GM12878 (cell line): ENCODE measurements around the gene ULK4. TPM values are rescaled to one million over a fixed set of nuclear protein-coding genes. Genes with fewer than 3 reads are reported as not detected.
A peak's percentile ranks its signal among the peaks of the same experiment; 100 is the strongest.

Source experiments
- ATAC-seq: fragments of 200-7000 bp; cut with Tn5 transposase; 3 replicates; pipeline ENCODE4 v1.9.1; 2020; ENCODE audit warnings: mild to moderate bottlenecking, moderate library complexity
- BruUV-seq: library from RNA; stranded (reverse); fragments of 400-500 nt; replicated peaks from 2 replicates; lab custom pipeline; 2021; lab: Mats Ljungman, UMichigan
- CTCF ChIA-PET: fragments of 300-600 bp; sonication (Branson Sonifier 250); formaldehyde crosslinking; extraction: SDS; loops from one replicate; lab custom pipeline; 2021; ENCODE audit warnings: inconsistent platforms; lab: Yijun Ruan, JAX
- POLR2A ChIA-PET: fragments of 350-600 bp; formaldehyde crosslinking; extraction: SDS; loops from one replicate; lab custom pipeline; 2021; ENCODE audit warnings: inconsistent platforms; lab: Charles Lee
- RAD21 ChIA-PET: fragments of 300-600 bp; sonication (Branson Sonifier 250); formaldehyde crosslinking; loops from one replicate; lab custom pipeline; 2023; ENCODE audit warnings: antibody characterized with exemption; ENCODE audit not compliant: unreplicated experiment; lab: Charles Lee
- SMC1A ChIA-PET: fragments of 300-600 bp; sonication (Branson Sonifier 250); formaldehyde crosslinking; loops from one replicate; lab custom pipeline; 2023; ENCODE audit not compliant: unreplicated experiment, uncharacterized antibody; lab: Charles Lee
- DNase-seq: peaks from one replicate; pipeline ENCODE4 v3.0.0-alpha.2; 2011; ENCODE audit warnings: low read depth, low spot score
- FAIRE-seq: peaks from 3 replicates; lab custom pipeline; 2011; peaks lifted over from hg19 to GRCh38; lab: Jason Lieb, UNC
- H2AFZ ChIP-seq: 2 replicates; pipeline ENCODE4 v1.6.0; 2011; ENCODE audit warnings: low read depth, low read length, control low read depth; ENCODE audit not compliant: control insufficient read depth
- H3K27ac ChIP-seq: 2 replicates; pipeline ENCODE4 v1.5.1; 2011; ENCODE audit warnings: control low read depth; ENCODE audit not compliant: control insufficient read depth, insufficient read depth
- H3K27me3 ChIP-seq, 2 experiments: replicated peaks in 1 of 2; 2 replicates each; pipeline versions ENCODE4 v1.6.0 to v1.6.1; 2011; ENCODE audit warnings: low read length in 1 of 2; ENCODE audit not compliant: control insufficient read depth in 2 of 2, insufficient read depth in 2 of 2
- H3K36me3 ChIP-seq, 2 experiments: 2 replicates each; pipeline ENCODE4 v1.5.1; 2011; ENCODE audit warnings: low read length in 1 of 2; ENCODE audit not compliant: control insufficient read depth in 2 of 2, insufficient read depth in 2 of 2
- H3K4me1 ChIP-seq: 2 replicates; pipeline ENCODE4 v1.6.1; 2011; ENCODE audit warnings: mild to moderate bottlenecking, low read length, moderate library complexity, mixed read lengths; ENCODE audit not compliant: control insufficient read depth, insufficient read depth
- H3K4me2 ChIP-seq: 2 replicates; pipeline ENCODE4 v1.6.0; 2011; ENCODE audit warnings: control low read depth; ENCODE audit not compliant: control insufficient read depth, insufficient read depth
- H3K4me3 ChIP-seq: fragments of 200-600 bp; sonication (generic); 2 replicates; pipeline ENCODE4 v1.5.1; 2016
- H3K79me2 ChIP-seq: 2 replicates; pipeline ENCODE4 v1.6.0; 2011; ENCODE audit warnings: low read length; ENCODE audit not compliant: control insufficient read depth, insufficient read depth
- H3K9ac ChIP-seq: 2 replicates; pipeline ENCODE4 v1.8.0; 2011; ENCODE audit warnings: low read length, control low read depth, mixed read lengths; ENCODE audit not compliant: control insufficient read depth, insufficient read depth
- H3K9me3 ChIP-seq: replicated peaks from 3 replicates; pipeline ENCODE4 v1.5.1; 2011; ENCODE audit warnings: mild to moderate bottlenecking, low read length; ENCODE audit not compliant: control insufficient read depth, insufficient read depth
- H4K20me1 ChIP-seq: 2 replicates; pipeline ENCODE4 v1.6.0; 2011; ENCODE audit not compliant: control insufficient read depth, insufficient read depth
- ATF3 ChIP-seq: IDR thresholded peaks from 2 replicates; pipeline ENCODE4 v1.6.1; 2011; ENCODE audit warnings: low read depth, mild to moderate bottlenecking, low read length, moderate library complexity, borderline replicate concordance; ENCODE audit errors: extremely low read depth
- GABPA ChIP-seq: IDR thresholded peaks from 2 replicates; pipeline ENCODE4 v1.6.1; 2014; ENCODE audit warnings: antibody characterized with exemption, low read depth, mild to moderate bottlenecking, inconsistent platforms
- KAT2A ChIP-seq: conservative IDR thresholded peaks from 2 replicates; pipeline ENCODE4 v1.6.1; 2011; ENCODE audit warnings: low read depth, low read length; ENCODE audit not compliant: control insufficient read depth
- MYB ChIP-seq: fragments of 150-350 bp; IDR thresholded peaks from 2 replicates; pipeline ENCODE4 v1.6.1; 2014; ENCODE audit warnings: mild to moderate bottlenecking, low read depth, low read length, borderline replicate concordance
- MYC ChIP-seq: IDR thresholded peaks from 2 replicates; pipeline ENCODE4 v1.6.1; 2011; ENCODE audit warnings: mild to moderate bottlenecking, low read length, moderate library complexity, inconsistent platforms; ENCODE audit not compliant: insufficient read depth, insufficient replicate concordance, insufficient read length, severe bottlenecking
- POLR2AphosphoS5 ChIP-seq: IDR thresholded peaks from 2 replicates; pipeline ENCODE4 v1.6.1; 2011; ENCODE audit warnings: mild to moderate bottlenecking, low read length, inconsistent platforms
- SMAD1 ChIP-seq: fragments of 450-650 bp; IDR thresholded peaks from 2 replicates; pipeline ENCODE4 v1.6.1; 2018; ENCODE audit warnings: mild to moderate bottlenecking, low read depth; ENCODE audit not compliant: partially characterized antibody
- STAT3 ChIP-seq: IDR thresholded peaks from 2 replicates; pipeline ENCODE4 v1.6.1; 2011; ENCODE audit warnings: low read depth, low read length, improper control_type of control experiment
- TAF1 ChIP-seq: IDR thresholded peaks from 2 replicates; pipeline ENCODE4 v1.6.1; 2011; ENCODE audit warnings: mild to moderate bottlenecking, low read depth, low read length, borderline replicate concordance
- ZBTB40 ChIP-seq: fragments of 450-650 bp; IDR thresholded peaks from 2 replicates; pipeline ENCODE4 v1.6.1; 2016; ENCODE audit warnings: mild to moderate bottlenecking, moderate library complexity, borderline replicate concordance
- WGBS: methylation state at CpG from one replicate; pipeline ENCODE4 v1.1.6; 2016; ENCODE audit warnings: low lambda C conversion rate; ENCODE audit not compliant: insufficient replicate concordance, insufficient coverage; ENCODE audit errors: missing lambda C conversion rate; 5-methylcytosine and 5-hydroxymethylcytosine counted together
- in situ Hi-C: fragments of 300-500 bp; cut with MboI; formaldehyde crosslinking; loops from 9 replicates; pipeline ENCODE4 v1.14.3; 2018; ENCODE audit warnings: mixed read lengths
- intact Hi-C: fragments of 100-400 bp; cut with micrococcal nuclease; formaldehyde crosslinking; loops from one replicate; pipeline ENCODE4 v1.14.2; 2022; ENCODE audit not compliant: unreplicated experiment
- polyA plus RNA-seq, 11 experiments: library from polyadenylated mRNA; depleted of rRNA in 4 of 11; unstranded in 6 of 11; stranded (reverse) in 5 of 11; fragments of >200 nt; fragmentation: Nextera tagmentation in 4 of 11; fragmentation: Illumina TruSeq in 1 of 11; extraction: Ambion mirVana in 4 of 11; extraction: Trizol in 1 of 11; gene quantifications; 1 replicate in 1 of 11; 2 replicates in 10 of 11; pipeline versions ENCODE4 v1.2.1 to v1.2.3, GENCODE V29; 2011 to 2016; ENCODE audit warnings: inconsistent platforms in 2 of 11, missing spikeins in 2 of 11, low read depth in 1 of 11
- total RNA-seq, 4 experiments: library from RNA; depleted of rRNA in 3 of 4; stranded (reverse); fragments of >200 nt in 3 of 4; fragmentation: Illumina TruSeq in 1 of 4; extraction: Trizol in 1 of 4; gene quantifications; 2 replicates each; pipeline versions ENCODE4 v1.2.1 to v1.2.3, GENCODE V29; 2013 to 2021

The ULK4 gene
- total and polyA plus RNA-seq, 10 of the 15 experiments (the other 5 are each of a cell fraction or from before 2014, with no cell fraction given) = 3.5 to 7.6 (median 6.3) TPM

- Histone ChIP-seq H3K4me1 (no peaks in the 10 kb centered on the region), H2AFZ (no peak overlapping the region), H3K79me2 (peaks cover 58% of the 10 kb centered on the region), H3K9ac (peak overlapping the region; percentile 94), H3K4me2 (peak overlapping the region; percentile 84), H3K4me3 (peak overlapping the region; percentile 90), H3K27ac (peak overlapping the region; percentile 93), H4K20me1 (0 out of 2 replicates have a peak, but pooled peaks cover 7% of the 10 kb centered on the region), H3K36me3 (no peaks in the 10 kb centered on the region), H3K9me3 (no peaks in the 10 kb centered on the region), H3K27me3 (no peaks in the 10 kb centered on the region)
- RAD21 ChIA-PET = interaction anchor here (0.6 to 4.7 kb wide), 5 partner anchors 8 to 485 kb away, joined by 3 to 35 read pairs (median 3); no protein-coding TSS in a partner anchor
- intact Hi-C loops (loop anchor here (5.0 kb wide), 5 partner anchors 228 to 873 kb away; partner anchors contain the start of gene RPL14), in situ Hi-C loops (no loop called here)
- peak; percentile 26 for TF ChIP-seq SMAD1
- TF ChIP-seq POLR2AphosphoS5 = peak; percentile 23; the same call in 1 of the 2 replicates
- no peak for TF ChIP-seq ATF3
- TF ChIP-seq GABPA = no peak
- TF ChIP-seq KAT2A = no peak
- no peak for TF ChIP-seq MYB
- no peak for TF ChIP-seq STAT3
- no peak for TF ChIP-seq MYC
- no peak for TF ChIP-seq TAF1
- peak; percentile 81 for TF ChIP-seq ZBTB40
- CTCF ChIA-PET = interaction anchor here (0.6 to 1.3 kb wide), 2 partner anchors 21 to 815 kb away, joined by 3 read pairs; no protein-coding TSS in a partner anchor
- WGBS = under 1% methylated on average over 19 of the region's 40 CpGs
- peak; percentile 38 for ATAC-seq
- POLR2A ChIA-PET = interaction anchor here (0.6 to 3.5 kb wide), 5 partner anchors 9 to 812 kb away, joined by 3 to 13 read pairs (median 5); no protein-coding TSS in a partner anchor
- DNase-seq = no peak
- no peak for FAIRE-seq
- SMC1A ChIA-PET = interaction anchor here (1.2 to 4.6 kb wide), 7 partner anchors 8 to 124 kb away, joined by 3 to 29 read pairs (median 4); no protein-coding TSS in a partner anchor
- no TSS peak for BruUV-seq
Measured at GRCh38 chr3:41199866-41200668, 761.8 kb downstream of the ULK4 start.
